NCI-H2196 (cell line): ENCODE measurements around the gene THAP7.

Experiments
- DNase-seq: peaks from one replicate; lab custom pipeline; 2025; ENCODE audit not compliant: unreplicated experiment; lab: John Stamatoyannopoulos, UW

THAP7 gene

DNA sequence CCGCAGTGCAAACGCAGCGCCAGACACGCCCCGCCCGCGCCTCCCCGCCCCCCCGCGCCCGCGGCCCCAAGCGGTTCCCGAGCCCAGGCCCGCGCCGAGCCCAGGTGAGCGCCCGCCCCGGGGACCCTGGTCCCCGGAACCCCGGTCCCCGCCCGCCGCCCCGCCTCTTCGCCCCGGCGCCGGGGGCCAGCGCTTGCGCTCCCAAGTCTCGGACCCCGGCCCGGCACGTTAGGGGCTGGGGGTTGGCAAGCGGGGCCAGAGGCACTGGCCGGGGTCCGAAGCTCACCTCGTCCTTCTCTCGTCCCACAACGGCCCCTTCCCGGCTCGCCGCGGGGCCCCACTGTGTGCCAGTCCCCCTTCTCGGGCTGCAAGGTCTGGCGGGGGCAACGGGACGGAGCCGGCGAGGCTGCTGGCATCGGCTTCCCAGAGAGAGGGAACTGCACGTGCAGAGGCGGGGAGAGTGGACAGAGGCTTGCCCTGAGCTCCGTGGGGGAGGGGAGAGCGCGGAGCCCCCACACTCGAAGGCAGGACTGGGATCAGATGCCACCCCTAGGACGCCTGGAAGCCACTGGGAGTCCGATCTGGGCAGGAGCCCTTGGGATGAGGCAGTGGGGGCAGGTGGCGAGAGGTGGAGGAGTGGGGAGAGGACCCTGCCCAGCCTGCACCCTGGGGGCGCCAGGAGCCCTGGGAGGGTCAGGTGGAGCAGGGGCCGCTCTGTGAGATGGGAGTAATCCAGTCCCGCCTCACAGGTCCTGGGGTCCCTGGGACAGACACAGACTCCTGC lies 36.6 kb downstream of the THAP7 start:
- no peak for DNase-seq

DNA sequence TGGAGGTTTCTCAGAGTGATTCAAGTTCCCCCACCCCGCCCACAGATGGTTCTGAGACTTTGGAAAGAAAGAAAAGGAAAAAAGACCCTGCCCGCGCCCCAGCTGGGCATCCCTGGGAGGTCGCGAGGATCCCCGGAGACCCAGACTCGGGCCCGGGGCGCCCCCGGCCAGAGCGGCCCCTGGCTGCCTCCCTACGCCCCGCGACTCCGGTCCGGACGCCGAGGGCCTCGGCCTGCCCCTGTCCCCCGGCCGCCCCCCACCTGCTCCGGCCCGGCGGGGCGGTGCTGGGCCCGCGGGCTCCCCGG lies 37.2 kb downstream of the THAP7 start:
- no peak for DNase-seq

DNA sequence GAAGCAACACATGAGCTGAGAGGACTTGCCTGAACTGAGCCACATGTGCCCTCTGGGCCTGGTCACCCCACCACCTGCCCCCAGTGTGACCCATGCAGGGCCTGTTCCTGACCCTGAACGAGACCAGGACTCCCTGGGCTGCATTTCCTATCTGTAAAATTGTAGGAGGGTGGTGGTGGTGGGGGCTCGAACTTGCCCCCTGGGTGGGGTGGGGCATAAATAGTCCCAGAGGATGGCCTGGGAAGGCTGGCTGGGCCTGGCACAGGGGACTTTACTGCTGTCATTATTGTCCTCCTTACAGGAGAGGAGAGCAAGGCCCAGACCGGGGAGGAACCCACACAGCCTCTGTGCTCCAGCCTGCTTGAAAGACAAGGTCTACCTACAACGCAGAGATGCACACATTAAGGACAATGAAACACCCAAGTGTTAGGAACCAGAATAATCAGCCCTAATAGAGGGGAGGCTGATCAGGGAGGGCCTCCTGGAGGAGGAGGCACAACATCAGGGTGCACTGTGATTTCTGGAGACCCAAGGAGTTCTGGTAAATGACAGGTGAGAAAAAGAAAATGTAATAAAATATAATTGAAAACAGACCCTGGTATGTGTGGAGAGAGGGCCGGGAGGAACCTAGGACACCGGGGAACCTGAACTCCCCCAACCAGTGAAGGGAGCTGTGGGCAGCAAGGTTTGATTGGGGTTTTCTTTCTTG lies 37.7 kb downstream of the THAP7 start:
- DNase-seq = no peak

DNA sequence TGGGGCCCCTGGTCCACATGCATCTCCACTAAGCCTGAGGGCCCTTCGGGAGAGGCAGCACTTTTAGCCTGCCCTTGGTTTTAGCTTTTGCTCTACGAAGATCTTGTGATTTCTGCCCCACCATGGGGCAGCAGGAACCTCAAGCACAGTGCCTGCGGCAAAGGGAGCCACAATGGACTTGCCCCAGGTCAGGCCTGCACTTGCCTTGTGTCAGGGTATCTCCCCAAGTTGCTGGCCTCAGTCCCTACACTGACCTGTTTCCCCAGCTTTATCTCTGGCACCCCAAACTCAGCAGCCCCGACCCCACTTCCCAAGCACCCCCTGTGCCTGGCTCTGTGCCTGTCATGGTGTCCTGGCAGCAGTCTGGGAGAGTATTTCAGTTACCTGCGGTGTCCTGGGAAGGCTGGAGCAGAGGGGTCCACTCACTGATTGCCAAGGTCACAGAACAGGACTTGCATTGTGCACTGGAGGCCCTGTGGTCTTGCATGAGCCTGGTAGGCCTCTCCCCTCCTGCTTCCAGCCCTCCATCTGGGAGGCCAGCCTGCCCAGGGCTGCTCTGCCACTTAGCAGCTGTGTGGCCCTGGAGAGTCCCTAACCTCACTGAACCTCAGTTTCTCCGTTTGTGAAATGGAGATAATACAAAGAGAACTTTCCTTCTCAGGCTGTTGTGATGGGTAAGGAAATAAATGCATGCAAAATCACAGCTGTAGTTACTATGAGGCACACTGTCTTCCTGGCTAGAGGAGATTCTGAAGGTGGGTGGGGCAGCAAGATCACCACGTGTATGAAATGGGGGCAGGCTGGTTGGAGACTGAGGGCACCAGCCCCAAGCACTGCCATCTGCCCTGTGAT lies 38.5 kb downstream of the THAP7 start:
- DNase-seq = no peak

DNA sequence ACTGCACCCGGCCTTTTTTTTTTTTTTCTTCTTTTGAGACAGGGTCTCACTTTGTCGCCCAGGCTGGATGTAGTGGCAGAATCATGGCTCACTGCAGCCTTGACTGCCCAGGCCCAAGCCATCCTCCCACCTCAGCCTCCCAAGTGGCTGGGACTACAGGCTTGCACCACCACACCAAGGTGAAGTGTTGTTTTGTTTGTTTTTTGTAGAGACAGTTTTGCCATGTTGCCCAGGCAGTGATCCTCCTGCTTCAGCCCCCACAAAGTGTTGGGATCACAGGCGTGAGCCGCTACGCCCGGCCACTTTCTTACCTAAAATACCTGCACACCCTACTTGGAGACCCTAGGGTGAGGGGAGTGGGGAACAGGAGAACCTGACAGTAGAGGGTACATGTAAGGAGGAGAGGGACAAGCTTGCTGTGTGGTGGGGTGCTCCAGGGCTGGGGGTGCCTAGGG lies 39.4 kb downstream of the THAP7 start:
- DNase-seq = no peak

DNA sequence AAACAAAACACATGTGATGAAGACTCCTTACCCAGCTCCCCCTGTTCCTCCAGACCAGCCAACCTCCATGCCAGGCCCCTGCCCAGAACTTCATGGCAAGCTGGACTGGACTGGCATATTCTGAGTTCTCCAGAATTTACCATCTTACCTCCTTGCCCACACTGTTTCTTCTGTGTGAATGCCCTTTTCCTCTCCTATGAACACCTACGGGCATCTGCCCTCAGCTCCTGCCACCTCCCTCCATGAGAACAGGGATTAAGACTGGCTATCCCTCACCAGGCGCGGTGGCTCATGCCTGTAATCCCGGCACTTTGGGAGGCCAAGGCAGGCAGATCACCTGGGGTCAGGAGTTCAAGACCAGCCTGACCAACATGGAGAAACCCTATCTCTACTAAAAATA lies 41.3 kb downstream of the THAP7 start:
- no peak for DNase-seq

DNA sequence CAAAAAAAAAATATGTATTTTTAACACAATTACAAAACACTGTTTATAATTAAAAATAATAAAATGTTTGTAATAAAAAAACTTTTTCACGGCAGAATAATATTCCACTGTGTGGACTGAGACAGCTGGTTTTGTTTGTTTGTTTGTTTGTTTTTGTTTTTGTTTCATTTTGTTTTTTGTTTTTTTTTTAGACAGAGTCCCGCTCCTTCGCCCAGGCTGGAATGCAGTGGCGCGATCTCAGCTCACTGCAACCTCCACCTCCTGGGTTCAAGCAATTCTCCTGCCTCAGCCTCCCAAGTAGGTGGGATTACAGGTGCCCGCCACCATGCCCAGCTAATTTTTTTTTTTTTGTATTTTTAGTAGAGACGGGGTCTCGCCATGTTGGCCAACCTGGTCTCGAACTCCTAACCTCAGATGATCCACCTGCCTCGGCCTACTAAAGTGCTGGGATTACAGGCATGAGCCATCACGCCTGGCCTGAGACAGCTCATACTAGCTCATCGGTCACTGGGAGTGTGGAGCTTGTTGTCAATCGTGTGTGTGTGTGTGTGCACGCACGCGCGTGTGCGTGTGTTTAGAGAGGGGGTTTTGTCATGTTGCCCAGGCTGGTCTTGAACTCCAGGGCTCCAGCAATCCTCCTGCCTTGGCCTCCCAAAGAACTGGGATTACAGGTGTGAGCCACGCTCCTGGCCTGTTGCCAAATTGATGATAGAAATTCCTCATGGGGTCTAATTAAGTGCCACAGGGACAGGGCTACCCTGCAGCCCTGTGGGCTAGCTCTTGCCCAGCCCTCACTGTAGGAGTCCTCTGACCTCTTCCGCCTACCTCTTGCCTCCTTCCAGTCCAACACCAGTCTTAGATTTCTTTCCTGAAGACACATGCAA lies 42.1 kb downstream of the THAP7 start:
- no peak for DNase-seq

DNA sequence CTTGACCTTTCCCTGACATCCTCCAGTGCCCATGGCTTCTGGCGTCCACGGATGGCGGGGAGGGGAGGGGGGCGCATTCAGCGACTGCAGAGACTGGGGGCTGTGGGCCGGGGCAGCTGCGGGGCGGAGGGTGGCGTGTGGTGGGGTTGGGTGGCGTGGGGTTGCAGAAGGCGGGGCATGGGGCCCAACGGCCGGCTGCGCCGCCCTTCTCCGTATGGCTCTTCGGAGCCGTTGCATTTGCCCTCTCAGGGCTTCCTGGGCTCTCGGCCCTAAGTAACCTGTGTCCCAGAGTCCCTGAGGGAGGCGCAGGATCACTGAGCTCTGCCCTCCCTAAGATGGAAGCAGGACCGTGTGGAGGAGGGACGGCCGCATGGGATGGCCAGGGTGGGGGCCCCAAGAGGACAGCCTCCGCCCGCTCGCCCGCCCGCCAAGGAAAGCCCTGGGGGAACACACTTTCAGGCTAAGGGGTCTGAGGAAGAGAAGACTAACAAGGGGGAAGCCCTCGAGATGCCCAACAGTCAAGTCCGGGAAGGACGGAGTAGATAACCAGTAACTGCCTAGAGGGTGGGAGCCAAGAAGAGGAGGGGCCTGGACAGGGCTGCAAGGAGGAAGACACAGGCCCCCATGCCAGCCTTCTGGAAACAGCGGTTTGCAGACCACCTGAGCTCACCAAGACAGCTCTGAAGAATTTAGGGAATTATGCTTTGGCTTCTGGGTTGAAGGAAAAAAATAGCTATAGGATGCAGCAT lies 44.1 kb downstream of the THAP7 start:
- DNase-seq = no peak

DNA sequence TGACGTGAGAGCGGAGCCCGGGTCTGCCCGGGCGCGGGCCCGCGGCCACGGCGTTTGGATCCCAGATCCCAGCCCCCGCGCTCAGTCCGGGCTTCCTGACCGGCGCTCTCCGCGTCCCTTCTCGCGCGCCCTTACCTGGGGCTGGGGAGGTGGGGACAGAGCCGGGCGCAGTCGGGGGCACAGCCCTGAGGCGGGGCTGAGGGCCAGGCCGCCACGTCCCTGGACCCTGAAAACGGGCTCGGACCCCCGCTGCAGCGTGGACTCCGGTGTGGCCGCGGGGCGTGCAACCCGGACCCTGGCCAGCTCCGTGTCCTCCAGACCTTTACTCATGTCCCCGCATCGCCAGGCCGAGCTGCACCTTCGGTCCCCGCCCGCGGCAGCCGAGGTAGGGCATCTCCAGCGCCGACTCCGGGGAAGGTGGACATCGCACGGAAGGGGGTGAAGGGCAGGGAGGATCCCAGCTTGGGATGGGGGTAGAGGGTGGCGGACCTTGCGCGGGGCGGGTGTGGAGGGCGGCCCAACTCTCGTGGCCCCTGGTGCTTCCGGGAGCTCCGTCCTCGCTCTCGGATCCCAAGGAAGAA lies 44.7 kb downstream of the THAP7 start:
- DNase-seq = no peak

DNA sequence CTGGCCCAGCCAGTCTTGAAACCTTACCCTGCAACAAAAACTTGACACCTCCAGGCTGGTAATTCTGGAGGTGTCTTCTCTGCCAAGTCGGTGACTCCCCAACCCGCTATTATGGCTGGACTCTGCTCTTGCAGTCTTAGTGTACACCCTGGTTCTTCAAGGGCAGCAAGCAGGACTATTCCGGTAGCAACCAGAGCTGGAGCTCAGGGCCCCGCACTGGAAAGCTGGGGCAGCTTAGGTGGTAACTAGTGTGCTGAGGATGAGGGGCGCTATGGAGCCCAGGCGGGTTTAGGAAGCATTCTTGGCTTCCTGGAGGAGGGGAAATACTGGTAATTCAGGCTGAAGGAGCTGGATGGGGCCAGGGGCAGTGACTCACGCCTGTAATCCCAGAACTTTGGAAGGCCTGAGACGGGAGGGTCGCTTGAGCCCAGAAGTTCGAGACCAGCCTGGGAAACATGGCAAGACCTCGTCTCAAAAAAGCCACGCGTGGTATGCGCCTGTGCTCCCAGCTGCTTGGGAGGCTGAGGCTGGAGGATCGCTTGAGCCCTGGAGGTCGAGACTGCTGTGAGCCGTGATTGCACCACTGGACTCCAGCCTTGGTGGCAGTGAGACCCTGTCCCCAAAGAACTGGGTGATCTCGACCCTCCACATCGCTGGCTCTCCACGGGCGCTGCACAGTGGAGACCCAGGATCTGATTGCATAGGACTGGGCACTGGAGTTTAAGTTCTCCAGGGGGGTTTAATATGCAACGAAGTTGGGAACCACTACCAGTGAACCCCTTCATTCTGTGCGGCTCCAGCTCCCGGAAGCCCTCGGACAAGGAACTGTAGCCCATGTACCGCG lies 45.4 kb downstream of the THAP7 start:
- no peak for DNase-seq

DNA sequence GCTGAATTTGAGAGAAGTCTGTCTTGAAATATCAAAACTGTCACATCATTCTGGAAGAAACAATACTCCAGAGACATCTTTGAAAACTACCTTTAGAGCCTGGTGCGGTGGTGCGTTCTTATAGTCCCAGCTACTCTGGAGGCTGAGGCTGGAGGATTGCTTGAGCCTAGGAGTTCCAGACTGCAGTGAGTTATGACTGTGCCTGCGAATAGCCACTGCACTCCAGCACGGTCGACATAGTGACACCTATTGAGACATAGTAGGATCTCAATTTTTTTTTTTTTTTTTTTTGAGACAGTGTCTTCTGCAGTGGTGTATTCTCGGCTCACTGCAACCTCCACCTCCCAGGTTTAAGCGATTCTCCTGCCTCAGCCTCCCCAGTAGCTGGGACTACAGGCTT lies 46.4 kb downstream of the THAP7 start:
- no peak for DNase-seq

DNA sequence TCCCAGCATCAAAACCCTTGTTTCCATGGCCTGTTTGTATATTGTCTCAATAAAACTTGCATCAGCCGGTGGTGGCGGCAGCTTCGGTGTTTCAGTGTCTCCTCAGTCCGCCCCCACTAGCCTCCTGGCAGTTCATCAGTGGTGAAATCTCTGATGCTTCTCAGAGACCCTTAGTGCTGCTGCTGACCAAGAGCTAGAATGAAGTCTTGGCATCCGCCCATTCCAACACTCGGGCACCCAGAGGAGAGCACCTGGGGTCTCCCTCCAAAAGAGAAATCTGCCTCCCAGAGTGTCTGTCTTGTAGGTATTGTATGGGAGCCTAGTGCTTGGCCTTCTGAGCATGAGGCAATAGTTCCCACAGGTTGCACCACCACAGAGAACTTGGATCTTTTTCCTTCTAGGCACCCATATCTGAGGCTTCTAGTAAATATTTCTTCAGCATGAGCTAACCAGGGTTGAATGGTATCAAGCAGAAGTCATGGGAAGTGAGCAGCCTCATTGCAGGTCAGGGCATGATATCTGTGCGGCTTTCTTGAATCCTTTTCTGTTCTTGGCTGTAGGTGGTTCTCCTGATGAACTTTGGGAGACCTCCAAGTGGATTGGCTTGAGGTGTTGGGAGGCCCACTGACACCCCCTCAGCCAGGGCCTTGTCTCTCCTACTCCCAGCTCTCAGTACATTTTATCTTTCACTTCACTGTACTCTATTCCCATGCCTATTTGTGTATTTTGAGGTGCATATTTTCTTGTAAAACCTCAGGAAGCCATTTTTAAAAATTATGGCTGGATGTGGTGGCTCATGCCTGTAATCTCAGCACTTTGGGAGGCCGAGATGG lies 48.0 kb downstream of the THAP7 start:
- DNase-seq = no peak

DNA sequence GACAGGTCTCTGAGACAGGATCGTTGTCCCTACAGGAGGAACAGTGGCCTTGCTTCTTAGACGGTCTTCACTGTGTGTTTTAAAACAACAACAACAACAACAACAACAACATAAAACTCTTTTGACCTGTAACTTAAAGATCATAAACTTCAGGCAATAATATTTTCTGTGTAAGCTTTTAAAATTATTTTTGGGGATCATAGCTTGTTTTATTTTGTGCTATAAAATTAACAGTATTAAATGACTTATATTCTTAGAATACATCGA lies 48.6 kb downstream of the THAP7 start:
- DNase-seq = no peak

DNA sequence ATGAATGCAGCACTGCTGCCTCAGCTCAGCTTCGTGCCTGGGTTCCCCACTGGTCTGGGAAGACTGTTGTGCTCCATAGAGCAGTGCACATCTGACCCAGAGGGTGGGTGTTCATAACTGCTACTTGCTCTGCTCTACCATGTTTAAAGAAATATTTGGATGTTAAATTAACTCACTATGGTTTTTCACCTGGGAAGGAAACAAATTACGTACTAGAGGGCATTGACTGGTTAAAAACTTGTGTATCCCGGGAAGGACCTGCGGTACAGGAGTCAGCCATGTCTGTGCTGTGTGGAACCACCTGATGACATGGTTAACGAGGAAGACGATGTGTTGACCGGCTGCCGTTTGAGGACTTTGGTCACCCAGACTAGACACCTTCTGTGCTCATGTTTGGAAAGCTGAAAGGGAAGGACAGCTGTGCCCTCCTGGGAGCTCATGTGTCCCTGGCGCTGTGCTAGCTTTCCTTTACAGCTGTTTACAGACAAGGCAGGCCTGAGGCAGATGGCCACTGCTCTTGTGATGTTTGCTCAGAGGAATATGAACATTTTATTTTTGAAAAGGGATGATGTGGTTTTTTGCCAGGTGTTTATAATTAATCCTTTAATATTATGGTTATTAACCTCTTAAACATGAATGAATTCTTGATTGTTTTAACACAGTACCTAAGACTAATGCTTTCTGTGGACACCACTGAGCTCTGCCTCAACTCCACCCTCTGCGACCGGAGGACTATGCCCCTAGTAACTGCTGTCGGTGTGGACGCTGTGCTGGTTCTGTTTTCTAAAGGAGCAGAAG lies 49.2 kb downstream of the THAP7 start:
- peak; percentile 15 for DNase-seq

DNA sequence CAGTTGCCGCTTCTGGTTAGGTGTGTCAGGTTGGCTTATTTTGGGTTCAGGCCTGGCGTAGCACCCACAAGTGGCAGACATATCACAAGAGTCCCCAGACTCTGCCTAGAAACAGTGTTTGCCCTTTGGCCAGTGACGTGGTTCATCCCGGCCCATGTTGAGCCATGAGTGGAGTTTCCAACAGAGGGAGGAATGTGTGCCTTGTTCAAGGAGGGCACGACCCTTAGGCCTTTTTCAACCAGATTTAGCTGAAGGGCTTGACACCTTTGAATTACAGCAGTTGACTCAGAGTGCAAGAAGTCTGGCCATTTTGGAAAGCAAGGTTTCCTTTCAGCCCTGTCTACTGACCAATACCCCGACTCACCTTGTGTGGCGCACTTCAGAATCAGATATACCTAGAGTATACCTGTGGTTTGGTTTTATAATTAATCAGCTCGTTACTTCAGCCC lies 50.0 kb downstream of the THAP7 start:
- no peak for DNase-seq

DNA sequence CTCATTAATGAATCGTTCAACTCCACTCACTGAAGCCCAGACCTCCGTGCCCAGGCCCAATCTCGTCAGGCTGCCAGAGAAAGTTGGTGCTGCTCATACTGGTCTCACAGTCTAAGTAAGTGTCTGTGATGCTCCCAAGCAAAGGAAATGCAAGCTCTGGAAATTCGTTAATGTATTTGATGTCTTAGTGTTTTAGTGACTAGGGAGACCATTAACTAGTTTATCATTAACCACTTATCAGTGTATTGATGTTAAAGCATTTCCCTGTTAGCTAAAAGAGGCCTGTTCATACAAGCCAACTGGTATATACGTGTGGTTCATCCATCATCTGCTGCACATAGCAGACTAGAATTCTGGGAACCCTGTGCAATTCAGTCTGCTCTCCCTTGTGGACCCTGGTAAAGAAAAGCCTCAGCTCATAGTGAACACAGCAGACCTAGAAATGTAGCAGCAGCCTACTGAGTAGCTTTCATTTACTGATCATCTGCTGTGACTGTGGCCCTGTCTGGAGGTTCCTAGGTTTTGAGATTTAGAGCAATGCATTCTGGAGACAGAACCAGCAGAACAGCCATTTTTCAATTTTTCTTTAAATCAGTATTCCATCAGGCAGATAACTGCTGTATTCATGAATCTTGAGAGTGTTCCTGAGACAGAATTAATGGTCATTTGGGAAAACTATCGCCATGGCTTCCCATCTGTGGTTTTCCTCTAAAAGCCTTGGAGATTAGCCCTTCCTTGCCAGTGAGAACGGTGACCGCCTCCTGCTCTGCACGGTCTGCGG lies 50.6 kb downstream of the THAP7 start:
- DNase-seq = no peak
